H7 (cell line): ENCODE results near the gene MARCKSL1. TPM values are rescaled to one million over a fixed set of nuclear protein-coding genes. Genes with fewer than 3 reads are reported as not detected.
A peak's percentile ranks its signal among the peaks of the same experiment; 100 is the strongest.
"Not testable (repeated sequence)": the region's sequence is repeated elsewhere in the genome, so short reads cannot be mapped to it uniquely, and the experiment has no call there.

ENCODE experiments used
- DNase-seq: peaks from one replicate; pipeline ENCODE4 v3.0.0; 2012
- H3K27me3 ChIP-seq: 2 replicates; pipeline ENCODE4 v1.6.0; 2011; ENCODE audit warnings: mild to moderate bottlenecking, low read length; ENCODE audit not compliant: control insufficient read depth, insufficient read depth
- H3K36me3 ChIP-seq: replicated peaks from 2 replicates; pipeline ENCODE4 v1.5.1; 2011; ENCODE audit warnings: low read length; ENCODE audit not compliant: control insufficient read depth, insufficient read depth
- H3K4me3 ChIP-seq: 2 replicates; pipeline ENCODE4 v1.5.1; 2011; ENCODE audit warnings: low read depth, mild to moderate bottlenecking, control low read depth, low read length, moderate library complexity; ENCODE audit not compliant: insufficient read depth
- total RNA-seq: library from RNA; depleted of rRNA; stranded (reverse); fragments of >200 nt; shearing (Covaris generic); gene quantifications from 2 replicates; pipeline ENCODE4 v1.2.3, GENCODE V29; 2014; rRNA removed

The MARCKSL1 gene
- total RNA-seq, 1 experiment from 2014 or later, result 603 TPM

DNA sequence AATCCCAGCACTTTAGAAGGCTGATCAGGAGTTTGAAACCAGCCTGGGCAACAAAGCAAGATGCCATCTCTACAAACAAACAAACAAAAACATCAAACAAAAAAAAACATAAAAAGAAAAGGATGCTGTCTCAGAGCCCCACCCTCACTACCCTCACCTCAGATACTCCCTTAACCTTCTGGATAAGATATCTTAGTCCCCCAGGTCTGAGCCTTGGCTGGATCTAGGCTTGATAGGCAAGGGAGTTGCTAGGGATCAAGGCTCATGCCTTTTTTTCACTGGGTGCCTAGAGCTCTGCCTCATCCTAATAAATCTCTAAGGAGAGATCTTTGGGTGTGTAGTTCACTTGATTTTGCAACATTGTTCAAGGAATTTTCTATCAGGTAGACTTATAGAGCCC, 36.7 kb downstream of the MARCKSL1 start:
- H3K36me3 ChIP-seq, result peaks cover 13% of the 10 kb centered on the region
- no peak overlapping the region for H3K4me3 ChIP-seq
- no peak for DNase-seq
- H3K27me3 ChIP-seq, result no peaks in the 10 kb centered on the region

DNA sequence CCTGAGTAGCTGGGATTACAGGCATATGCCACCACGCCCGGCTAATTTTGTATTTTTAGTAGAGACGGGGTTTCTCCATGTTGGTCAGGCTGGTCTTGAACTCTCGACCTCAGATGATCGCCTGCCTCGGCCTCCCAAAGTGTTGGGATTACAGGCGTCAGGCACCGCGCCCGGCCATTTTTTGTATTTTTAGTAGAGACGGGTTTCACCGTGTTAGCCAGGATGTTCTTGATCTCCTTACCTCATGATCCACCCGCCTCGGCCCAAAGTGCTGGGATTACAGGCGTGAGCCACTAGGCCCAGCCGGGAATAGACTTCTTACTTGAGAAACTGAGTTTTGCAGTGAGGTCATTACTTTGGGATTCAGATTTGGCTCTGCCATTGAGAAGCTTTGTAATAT, 37.8 kb downstream of the MARCKSL1 start:
- H3K36me3 ChIP-seq, H3K27me3 ChIP-seq, DNase-seq, H3K4me3 ChIP-seq: not testable (repeated sequence)

DNA sequence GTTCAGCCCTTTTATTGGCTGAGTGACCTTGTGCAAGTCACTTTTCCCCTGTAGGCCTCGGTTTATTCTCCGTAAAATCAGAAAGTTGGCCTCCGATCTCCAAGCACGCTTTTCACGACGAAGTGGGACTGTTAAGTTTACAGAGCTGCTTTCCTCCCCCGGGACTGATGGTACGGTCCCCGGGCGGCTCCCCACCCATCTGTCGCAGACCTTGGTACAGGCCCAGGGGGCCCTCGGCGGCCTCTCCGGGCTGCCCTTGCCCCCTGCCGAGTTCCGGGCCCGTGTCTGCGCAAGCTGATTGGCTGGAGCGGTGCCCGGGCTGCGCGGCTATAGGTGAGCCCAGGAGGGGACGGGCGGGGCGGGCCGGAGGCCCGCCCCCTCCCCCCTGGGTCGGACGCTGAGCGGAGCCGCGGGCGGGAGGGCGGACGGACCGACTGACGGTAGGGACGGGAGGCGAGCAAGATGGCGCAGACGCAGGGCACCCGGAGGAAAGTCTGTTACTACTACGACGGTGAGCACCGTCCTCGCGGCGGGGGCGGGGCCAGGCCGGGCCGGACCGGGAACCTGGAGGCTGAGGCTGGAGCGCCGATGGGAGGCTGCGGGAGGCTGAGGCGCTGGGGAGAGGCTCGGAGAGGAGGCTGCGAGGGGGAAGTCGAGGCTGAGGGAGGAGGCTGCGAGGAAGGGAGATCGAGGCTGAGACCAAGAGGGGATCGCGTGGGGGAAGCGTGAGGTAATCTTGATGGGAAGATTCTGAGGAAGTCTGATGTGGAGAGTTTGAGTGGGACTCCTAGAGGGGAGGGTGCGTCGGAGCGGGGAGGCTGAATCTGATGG, 44.1 kb downstream of the MARCKSL1 start, which contains the start of gene HDAC1:
HDAC1 (plus strand) TSS at position 376 of the 831 bp plus-strand sequence; CDS start at position 463, 87 bp downstream.
- H3K4me3 ChIP-seq, result peak within 1 kb of the TSS; percentile 92
- H3K36me3 ChIP-seq, result no peaks in the 10 kb centered on the region; the same call in 1 of the 2 replicates
- no peaks in the 10 kb centered on the region for H3K27me3 ChIP-seq
- DNase-seq, result peak; percentile 100

DNA sequence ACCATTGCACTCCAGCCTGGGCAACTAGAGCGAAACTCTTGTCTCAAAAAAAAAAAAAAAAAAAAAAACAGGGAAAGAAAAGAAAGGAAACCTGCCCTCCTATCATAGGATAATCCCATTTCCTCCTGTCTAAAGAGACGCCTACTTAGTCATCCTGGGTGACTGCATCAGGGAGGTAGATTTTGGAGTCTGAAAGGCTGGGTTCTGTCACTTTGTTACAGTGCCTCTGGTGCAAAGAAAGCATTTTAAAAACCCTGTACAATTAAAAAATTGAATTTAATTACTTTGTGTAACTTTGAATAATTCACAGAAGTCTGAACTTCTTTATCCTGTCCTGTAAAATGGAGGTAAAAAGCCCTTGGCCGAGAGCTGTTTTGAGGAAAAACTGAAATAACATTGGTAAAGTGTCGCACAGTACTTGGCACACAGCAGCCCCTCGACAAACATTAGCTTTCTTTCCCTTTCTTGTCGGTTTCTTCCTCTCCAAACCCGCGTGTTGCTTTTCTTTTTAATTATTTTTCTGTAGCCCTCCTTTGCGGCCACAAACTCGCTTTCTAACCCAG, 44.8 kb downstream of the MARCKSL1 start:
- no peaks in the 10 kb centered on the region for H3K36me3 ChIP-seq
- no peaks in the 10 kb centered on the region for H3K27me3 ChIP-seq
- peak overlapping the region; percentile 92 for H3K4me3 ChIP-seq
- peak; percentile 43 for DNase-seq

DNA sequence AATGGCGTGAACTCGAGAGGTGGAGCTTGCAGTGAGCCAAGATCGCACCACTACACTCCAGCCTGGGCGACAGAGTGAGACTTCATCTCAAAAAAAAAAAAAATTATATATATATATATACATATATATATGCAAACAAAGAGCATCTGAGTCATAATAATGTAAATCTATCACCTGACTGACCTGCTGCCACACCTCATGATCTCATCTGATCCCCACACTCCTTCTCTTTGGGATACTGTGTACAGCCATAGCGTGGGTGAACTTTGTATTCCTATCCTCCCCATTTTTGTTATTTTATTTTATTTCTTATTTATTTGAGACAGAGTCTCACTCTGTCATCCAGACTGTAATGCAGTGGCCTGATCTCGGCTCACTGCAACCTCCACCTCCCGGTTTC, 46.8 kb downstream of the MARCKSL1 start:
- Histone ChIP-seq H3K4me3 (no peak overlapping the region), H3K36me3 (peaks cover 4% of the 10 kb centered on the region), H3K27me3 (no peaks in the 10 kb centered on the region)
- no peak for DNase-seq

DNA sequence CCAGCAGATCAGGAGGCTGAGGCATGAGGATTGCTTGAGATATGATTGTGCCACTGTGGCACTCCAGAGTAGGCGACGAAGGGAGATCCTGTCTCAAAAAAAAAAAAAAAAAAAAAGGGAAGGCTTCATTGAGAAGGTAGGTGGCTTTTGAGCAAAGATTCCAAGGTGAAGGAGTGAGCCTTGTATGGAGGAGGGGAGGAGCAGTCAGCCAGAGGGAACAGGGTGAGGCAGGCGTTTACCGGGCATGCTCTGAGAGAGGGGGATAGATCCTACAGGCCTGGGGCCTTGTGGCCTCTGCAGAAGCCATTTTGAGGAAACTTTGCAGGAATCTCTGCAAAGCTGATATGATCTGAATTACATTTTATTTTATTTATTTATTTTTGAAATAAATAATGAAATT, 49.3 kb downstream of the MARCKSL1 start:
- peaks cover 4% of the 10 kb centered on the region for H3K36me3 ChIP-seq
- DNase-seq, result peak; percentile 58
- H3K4me3 ChIP-seq, result no peak overlapping the region
- H3K27me3 ChIP-seq, result no peaks in the 10 kb centered on the region

DNA sequence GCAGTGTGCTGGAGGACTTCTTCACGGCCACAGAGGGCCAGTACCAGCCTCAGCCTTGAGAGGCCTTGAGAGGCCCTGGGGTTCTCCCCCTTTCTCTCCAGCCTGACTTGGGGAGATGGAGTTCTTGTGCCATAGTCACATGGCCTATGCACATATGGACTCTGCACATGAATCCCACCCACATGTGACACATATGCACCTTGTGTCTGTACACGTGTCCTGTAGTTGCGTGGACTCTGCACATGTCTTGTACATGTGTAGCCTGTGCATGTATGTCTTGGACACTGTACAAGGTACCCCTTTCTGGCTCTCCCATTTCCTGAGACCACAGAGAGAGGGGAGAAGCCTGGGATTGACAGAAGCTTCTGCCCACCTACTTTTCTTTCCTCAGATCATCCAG, 50.4 kb downstream of the MARCKSL1 start:
- Histone ChIP-seq H3K4me3 (no peak overlapping the region), H3K36me3 (peaks cover 6% of the 10 kb centered on the region), H3K27me3 (no peaks in the 10 kb centered on the region)
- DNase-seq, result no peak

DNA sequence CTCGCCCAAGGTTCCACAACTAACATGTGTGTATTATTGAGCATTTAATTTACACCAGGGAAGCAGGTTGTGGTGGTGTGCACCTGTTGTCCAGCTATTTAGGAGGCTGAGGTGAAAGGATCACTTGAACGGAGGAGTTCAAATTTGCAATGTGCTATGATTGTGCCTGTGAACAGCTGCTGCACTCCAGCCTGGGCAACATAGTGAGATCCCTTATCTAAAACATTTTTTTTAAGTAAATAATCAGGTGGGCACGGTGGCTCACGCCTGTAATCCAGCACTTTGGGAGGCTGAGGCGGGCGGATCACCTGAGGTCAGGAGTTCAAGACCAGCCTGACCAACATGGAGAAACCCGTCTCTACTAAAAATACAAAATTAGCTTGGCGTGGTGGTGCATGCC, 51.3 kb downstream of the MARCKSL1 start:
- not testable (repeated sequence) for H3K27me3 ChIP-seq, H3K4me3 ChIP-seq, H3K36me3 ChIP-seq, DNase-seq

Other genes starting within 250 kb of the MARCKSL1 start
- gene KPNA6, start 228.2 kb downstream of the MARCKSL1 start, total RNA-seq, result 101 and 111 TPM in 2 replicates
- 70.2 and 77.3 TPM in 2 replicates for gene TXLNA, start 156.6 kb downstream of the MARCKSL1 start, total RNA-seq
- 56.0 and 57.8 TPM in 2 replicates for gene CCDC28B, start 135.6 kb downstream of the MARCKSL1 start, total RNA-seq
- 8.3 and 8.7 TPM in 2 replicates for gene IQCC, start 130.6 kb downstream of the MARCKSL1 start, total RNA-seq
- not detected in 2 replicates for gene DCDC2B, start 127.1 kb downstream of the MARCKSL1 start, total RNA-seq
- gene TMEM234, start 113.9 kb downstream of the MARCKSL1 start, total RNA-seq, result 11.8 and 16.3 TPM in 2 replicates
- gene EIF3I, start 113.8 kb downstream of the MARCKSL1 start, total RNA-seq, result 458 and 547 TPM in 2 replicates
- gene FAM167B, start 89.0 kb downstream of the MARCKSL1 start, total RNA-seq, result 3.1 and 4.1 TPM in 2 replicates
- gene LCK, start 85.0 kb downstream of the MARCKSL1 start, total RNA-seq, result 70.5 and 75.8 TPM in 2 replicates
- 133 and 151 TPM in 2 replicates for gene HDAC1, start 44.1 kb downstream of the MARCKSL1 start, total RNA-seq
- 4.0 and 8.2 TPM in 2 replicates for gene FAM229A, start 26.3 kb upstream of the MARCKSL1 start, total RNA-seq
- gene TSSK3, start 26.3 kb upstream of the MARCKSL1 start, total RNA-seq, result 1.2 and 3.7 TPM in 2 replicates
- 91.5 and 97.8 TPM in 2 replicates for gene BSDC1, start 58.2 kb upstream of the MARCKSL1 start, total RNA-seq
- 1.4 and 2.4 TPM in 2 replicates for gene ZBTB8B, start 128.8 kb upstream of the MARCKSL1 start, total RNA-seq
- 6.2 and 9.1 TPM in 2 replicates for gene ZBTB8A, start 203.2 kb upstream of the MARCKSL1 start, total RNA-seq